ENCODE measurements around the gene C1QTNF7.

DNA sequence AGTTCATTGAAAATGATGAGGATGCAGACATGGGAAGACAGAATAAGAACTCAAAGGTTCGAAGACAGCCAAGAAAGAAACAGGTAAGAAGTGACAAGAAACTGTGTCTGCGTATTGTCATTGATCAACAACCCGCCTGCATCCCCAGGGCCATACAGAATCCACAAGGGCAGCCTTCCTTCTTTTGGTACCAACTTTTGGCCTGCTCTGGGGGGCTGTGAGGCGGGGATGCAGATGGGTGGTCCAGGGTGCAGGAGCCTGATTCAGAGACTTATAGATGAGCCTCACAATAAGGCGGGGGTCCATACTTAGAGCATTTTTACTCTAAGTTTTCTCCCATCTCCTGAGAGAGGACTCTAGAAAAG is 50.9 kb downstream of the C1QTNF7 start:
- TF ChIP-seq POLR2A (IDR thresholded peaks at IDR 0.05) (no peak), POLR2AphosphoS5 (IDR thresholded peaks at IDR 0.05) (no peak), EP300 (IDR thresholded peaks at IDR 0.05) (no peak)
- TF ChIP-seq, protein P1, sequence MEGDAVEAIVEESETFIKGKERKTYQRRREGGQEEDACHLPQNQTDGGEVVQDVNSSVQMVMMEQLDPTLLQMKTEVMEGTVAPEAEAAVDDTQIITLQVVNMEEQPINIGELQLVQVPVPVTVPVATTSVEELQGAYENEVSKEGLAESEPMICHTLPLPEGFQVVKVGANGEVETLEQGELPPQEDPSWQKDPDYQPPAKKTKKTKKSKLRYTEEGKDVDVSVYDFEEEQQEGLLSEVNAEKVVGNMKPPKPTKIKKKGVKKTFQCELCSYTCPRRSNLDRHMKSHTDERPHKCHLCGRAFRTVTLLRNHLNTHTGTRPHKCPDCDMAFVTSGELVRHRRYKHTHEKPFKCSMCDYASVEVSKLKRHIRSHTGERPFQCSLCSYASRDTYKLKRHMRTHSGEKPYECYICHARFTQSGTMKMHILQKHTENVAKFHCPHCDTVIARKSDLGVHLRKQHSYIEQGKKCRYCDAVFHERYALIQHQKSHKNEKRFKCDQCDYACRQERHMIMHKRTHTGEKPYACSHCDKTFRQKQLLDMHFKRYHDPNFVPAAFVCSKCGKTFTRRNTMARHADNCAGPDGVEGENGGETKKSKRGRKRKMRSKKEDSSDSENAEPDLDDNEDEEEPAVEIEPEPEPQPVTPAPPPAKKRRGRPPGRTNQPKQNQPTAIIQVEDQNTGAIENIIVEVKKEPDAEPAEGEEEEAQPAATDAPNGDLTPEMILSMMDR (IDR thresholded peaks at IDR 0.05), result no peak

Measured in sigmoid colon (tissue), 4 donors.